ENCODE results near the gene FBRSL1. TPM values are rescaled to one million over a fixed set of nuclear protein-coding genes. Genes with fewer than 3 reads are reported as not detected.

The FBRSL1 gene
- total and polyA plus RNA-seq, 2 of the 8 experiments (the other 6 are each of a cell fraction or from before 2014, with no cell fraction given) = 18.4 to 109 TPM

DNA sequence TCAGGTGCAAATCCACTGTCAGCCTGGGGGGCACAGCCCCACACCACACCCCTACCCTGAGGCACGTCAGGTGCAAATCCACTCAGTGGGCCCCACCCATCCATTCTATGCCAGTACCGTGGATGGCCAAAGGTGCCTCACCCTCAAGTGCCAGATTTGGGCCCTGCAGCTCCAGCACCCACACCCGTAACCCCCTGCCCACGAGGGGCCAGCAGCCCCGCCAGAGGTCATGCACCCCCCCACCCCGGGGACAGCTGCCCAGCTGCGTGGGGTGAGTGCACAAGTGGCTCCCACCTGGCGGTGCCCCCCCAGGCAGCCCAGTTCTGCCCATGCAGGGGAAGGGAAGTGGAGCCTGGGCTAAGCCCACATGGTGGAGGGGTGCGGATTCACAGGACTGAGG lies 51.2 kb downstream of the FBRSL1 start:
- H3K9ac ChIP-seq (replicated peaks in 1 of 4; ENCODE audit: extremely low read depth in 1 of 4, low read depth in 3 of 4, low read length in 3 of 4) = no peak overlapping the region

More for the DNA sequence above, 51.2 kb downstream of the FBRSL1 start:
- Histone ChIP-seq H2BK120ac (replicated peaks; ENCODE audit: low read depth, low read length) (no peak overlapping the region), H3K23me2 (ENCODE audit: low read depth, low read length) (peaks cover 6% of the 10 kb centered on the region), H3K14ac (ENCODE audit: insufficient read length) (no peak overlapping the region), H4K5ac (ENCODE audit: insufficient read length, low read depth, low read length) (no peak overlapping the region), H3K27ac (ENCODE audit: low read depth, low read length) (no peak overlapping the region), H4K20me1 (replicated peaks in 1 of 2; ENCODE audit: control insufficient read depth in 1 of 2, insufficient read depth in 2 of 2, low read length in 2 of 2) (peaks cover 2 to 18% of the 10 kb centered on the region in 2 experiments), H3K36me3 (ENCODE audit: control insufficient read depth in 2 of 4, insufficient read depth in 4 of 4, low read length in 3 of 4) (no peaks in the 10 kb centered on the region; a peak in 1 of 8 replicates), H4K8ac (ENCODE audit: extremely low read depth, insufficient read depth, low read length) (no peak overlapping the region), H3K4me1 (replicated peaks in 1 of 4; ENCODE audit: control insufficient read depth in 3 of 4, insufficient read depth in 4 of 4, low read length in 3 of 4) (no peaks in the 10 kb centered on the region; a peak in 1 of 7 replicates), H3K79me1 (ENCODE audit: low read depth, low read length) (no peaks in the 10 kb centered on the region; the same call in 1 of the 2 replicates), H3K4me2 (ENCODE audit: insufficient read depth in 1 of 2, low read depth in 2 of 2, low read length in 2 of 2) (no peak overlapping the region), H2AK5ac (ENCODE audit: low read depth, low read length) (no peak overlapping the region), H2BK5ac (ENCODE audit: low read depth, low read length) (no peak overlapping the region), H2BK20ac (ENCODE audit: low read length) (no peak overlapping the region), H3K9me3 (ENCODE audit: insufficient read depth in 2 of 2, low read depth in 1 of 2, low read length in 1 of 2) (peaks cover 8 to 21% of the 10 kb centered on the region in 2 experiments), H3K23ac (ENCODE audit: insufficient read length) (no peak overlapping the region), H3K4ac (replicated peaks; ENCODE audit: insufficient read length, low read depth, low read length) (no peak overlapping the region), H3K79me2 (ENCODE audit: control insufficient read depth in 1 of 2, insufficient read depth in 2 of 2, low read length in 2 of 2) (no peaks in the 10 kb centered on the region), H2AFZ (ENCODE audit: low read length) (no peak overlapping the region), H3K4me3 (ENCODE audit: extremely low read depth in 1 of 4, insufficient read depth in 2 of 4, low read depth in 3 of 4, low read length in 4 of 4) (no peak overlapping the region), H2BK12ac (ENCODE audit: low read depth, low read length) (no peak overlapping the region), H3K56ac (replicated peaks; ENCODE audit: insufficient read length, low read depth, low read length) (no peak overlapping the region), H2BK15ac (ENCODE audit: low read length) (no peak overlapping the region), H3K18ac (ENCODE audit: extremely low read depth, low read length) (no peak overlapping the region), H4K91ac (replicated peaks; ENCODE audit: insufficient read length, low read length) (no peak overlapping the region), H3K27me3 (replicated peaks in 1 of 4; ENCODE audit: control insufficient read depth in 3 of 4, extremely low read depth in 1 of 4, insufficient read depth in 3 of 4, low read length in 3 of 4) (peaks cover 68 to 90% (median 83%) of the 10 kb centered on the region in 4 experiments)
- TF ChIP-seq, protein P1, sequence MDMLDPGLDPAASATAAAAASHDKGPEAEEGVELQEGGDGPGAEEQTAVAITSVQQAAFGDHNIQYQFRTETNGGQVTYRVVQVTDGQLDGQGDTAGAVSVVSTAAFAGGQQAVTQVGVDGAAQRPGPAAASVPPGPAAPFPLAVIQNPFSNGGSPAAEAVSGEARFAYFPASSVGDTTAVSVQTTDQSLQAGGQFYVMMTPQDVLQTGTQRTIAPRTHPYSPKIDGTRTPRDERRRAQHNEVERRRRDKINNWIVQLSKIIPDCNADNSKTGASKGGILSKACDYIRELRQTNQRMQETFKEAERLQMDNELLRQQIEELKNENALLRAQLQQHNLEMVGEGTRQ (IDR thresholded peaks at IDR 0.05; ENCODE audit: low read length) = no peak
- TF ChIP-seq HDAC2 (IDR thresholded peaks at IDR 0.05; ENCODE audit: borderline replicate concordance in 1 of 2, low read depth in 2 of 2, low read length in 2 of 2) (no peak), EZH2 (IDR thresholded peaks at IDR 0.05; ENCODE audit: low read depth, low read length, severe bottlenecking) (no peak), SIX5 (IDR thresholded peaks at IDR 0.05; ENCODE audit: low read depth, low read length) (no peak), SRF (IDR thresholded peaks at IDR 0.05; ENCODE audit: low read depth, low read length) (no peak), KDM5A (IDR thresholded peaks at IDR 0.05; ENCODE audit: low read length) (no peak), CHD1 (IDR thresholded peaks at IDR 0.05; ENCODE audit: low read depth, low read length) (no peak), SIN3A (conservative IDR thresholded peaks at IDR 0.05 in 1 of 2, IDR thresholded peaks at IDR 0.05 in 1 of 2; ENCODE audit: low read depth in 1 of 2, low read length in 2 of 2) (no peak), CBX8 (IDR thresholded peaks at IDR 0.05; ENCODE audit: borderline replicate concordance, low read depth, low read length) (no peak), KDM1A (IDR thresholded peaks at IDR 0.05; ENCODE audit: borderline replicate concordance, low read length) (no peak), TBP (IDR thresholded peaks at IDR 0.05; ENCODE audit: low read depth, low read length) (no peak), ZNF274 (IDR thresholded peaks at IDR 0.05; ENCODE audit: borderline replicate concordance, extremely low read depth, low read length) (no peak)
- CTCF ChIA-PET (ENCODE audit: partially characterized antibody) = interaction anchor here (0.5 to 1.2 kb wide), 4 partner anchors 17 to 58 kb away, joined by 3 to 4 read pairs (median 3); no protein-coding TSS in a partner anchor
- no peak for DNase-seq (ENCODE audit: low read depth in 1 of 2, low spot score in 2 of 2)
- 76% methylated on average over 3 of the region's 9 CpGs; no CpG with 5 or more reads in 1 of the 2 experiments for WGBS, 2 experiments (ENCODE audit: extremely low coverage in 1 of 2, insufficient coverage in 1 of 2, insufficient read length in 1 of 2, insufficient replicate concordance in 2 of 2, low coverage in 1 of 2, low lambda C conversion rate in 2 of 2, missing lambda C conversion rate in 1 of 2)
- POLR2A ChIA-PET (ENCODE audit: partially characterized antibody) = interaction anchor here (0.6 to 1.1 kb wide), 2 partner anchors 20 to 213 kb away, joined by 4 to 5 read pairs; no protein-coding TSS in a partner anchor
- no peak for FAIRE-seq
